Neutrophil (primary cell): Measurements from ENCODE around the gene CNTNAP2.

Source experiments
- H3K27ac ChIP-seq: fragments of 200-600 bp; sonication (generic); 2 replicates; pipeline ENCODE4 v1.5.1; 2016; ENCODE audit warnings: mild to moderate bottlenecking, moderate library complexity
- H3K27me3 ChIP-seq: fragments of 200-600 bp; sonication (generic); 2 replicates; pipeline ENCODE4 v1.6.0; 2016; ENCODE audit warnings: mild to moderate bottlenecking
- H3K36me3 ChIP-seq: fragments of 200-600 bp; sonication (generic); 2 replicates; pipeline ENCODE4 v1.5.1; 2017
- H3K4me1 ChIP-seq, 2 experiments: fragments of 200-600 bp in 1 of 2; sonication (generic) in 1 of 2; 1 replicate in 1 of 2; 2 replicates in 1 of 2; pipeline versions ENCODE4 v1.5.1 to v1.6.1; 2013 to 2016; ENCODE audit warnings: low read depth in 1 of 2, low read length in 1 of 2, mild to moderate bottlenecking in 1 of 2, moderate library complexity in 1 of 2; ENCODE audit not compliant: control insufficient read depth in 1 of 2, insufficient read depth in 1 of 2
- H3K4me3 ChIP-seq, 2 experiments: fragments of 200-600 bp in 1 of 2; sonication (generic) in 1 of 2; 1 replicate in 1 of 2; 2 replicates in 1 of 2; pipeline ENCODE4 v1.5.1; 2013 to 2016; ENCODE audit warnings: low read depth in 1 of 2, low read length in 1 of 2, mild to moderate bottlenecking in 1 of 2, moderate library complexity in 1 of 2
- H3K9me3 ChIP-seq: fragments of 200-600 bp; sonication (generic); 2 replicates; pipeline ENCODE4 v1.5.1; 2016
- TF ChIP-seq, protein P1 (sequence below): fragments of 200-600 bp; sonication (generic); IDR thresholded peaks from 2 replicates; pipeline ENCODE4 v1.5.1; 2016; ENCODE audit warnings: antibody characterized with exemption

The CNTNAP2 gene

GRCh38 chr7:148045521-148045920, 1928.9 kb downstream of the CNTNAP2 start:
- H3K36me3 ChIP-seq, result no peaks in the 10 kb centered on the region
- no peaks in the 10 kb centered on the region for H3K27me3 ChIP-seq
- TF ChIP-seq, protein P1, sequence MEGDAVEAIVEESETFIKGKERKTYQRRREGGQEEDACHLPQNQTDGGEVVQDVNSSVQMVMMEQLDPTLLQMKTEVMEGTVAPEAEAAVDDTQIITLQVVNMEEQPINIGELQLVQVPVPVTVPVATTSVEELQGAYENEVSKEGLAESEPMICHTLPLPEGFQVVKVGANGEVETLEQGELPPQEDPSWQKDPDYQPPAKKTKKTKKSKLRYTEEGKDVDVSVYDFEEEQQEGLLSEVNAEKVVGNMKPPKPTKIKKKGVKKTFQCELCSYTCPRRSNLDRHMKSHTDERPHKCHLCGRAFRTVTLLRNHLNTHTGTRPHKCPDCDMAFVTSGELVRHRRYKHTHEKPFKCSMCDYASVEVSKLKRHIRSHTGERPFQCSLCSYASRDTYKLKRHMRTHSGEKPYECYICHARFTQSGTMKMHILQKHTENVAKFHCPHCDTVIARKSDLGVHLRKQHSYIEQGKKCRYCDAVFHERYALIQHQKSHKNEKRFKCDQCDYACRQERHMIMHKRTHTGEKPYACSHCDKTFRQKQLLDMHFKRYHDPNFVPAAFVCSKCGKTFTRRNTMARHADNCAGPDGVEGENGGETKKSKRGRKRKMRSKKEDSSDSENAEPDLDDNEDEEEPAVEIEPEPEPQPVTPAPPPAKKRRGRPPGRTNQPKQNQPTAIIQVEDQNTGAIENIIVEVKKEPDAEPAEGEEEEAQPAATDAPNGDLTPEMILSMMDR, result no peak
- H3K27ac ChIP-seq, result no peak overlapping the region
- no peak overlapping the region for H3K4me3 ChIP-seq
- no peaks in the 10 kb centered on the region for H3K4me1 ChIP-seq
- no peaks in the 10 kb centered on the region for H3K9me3 ChIP-seq

DNA sequence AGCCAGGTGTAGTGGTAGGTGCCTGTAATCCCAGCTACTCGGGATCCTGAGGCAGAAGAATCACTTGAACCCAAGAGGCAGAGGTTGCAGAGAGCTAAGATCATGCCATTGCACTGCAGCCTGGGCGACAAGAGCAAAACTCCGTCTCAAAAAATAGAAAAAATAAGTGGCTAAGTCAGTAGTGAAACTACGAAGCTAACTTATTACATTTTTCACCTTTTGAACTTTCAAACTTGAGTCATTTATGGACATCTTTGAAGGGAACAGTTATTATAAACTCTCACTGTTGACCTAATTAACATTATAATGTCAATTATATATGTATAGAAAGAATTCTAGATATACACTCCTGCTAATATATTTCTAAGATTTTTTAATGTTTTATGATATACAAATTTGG, 1932.5 kb downstream of the CNTNAP2 start:
- no peaks in the 10 kb centered on the region for H3K9me3 ChIP-seq
- TF ChIP-seq, protein P1, result no peak
- no peaks in the 10 kb centered on the region for H3K4me1 ChIP-seq
- H3K27me3 ChIP-seq, result no peaks in the 10 kb centered on the region
- H3K27ac ChIP-seq, result no peak overlapping the region
- no peak overlapping the region for H3K4me3 ChIP-seq
- H3K36me3 ChIP-seq, result no peaks in the 10 kb centered on the region

DNA sequence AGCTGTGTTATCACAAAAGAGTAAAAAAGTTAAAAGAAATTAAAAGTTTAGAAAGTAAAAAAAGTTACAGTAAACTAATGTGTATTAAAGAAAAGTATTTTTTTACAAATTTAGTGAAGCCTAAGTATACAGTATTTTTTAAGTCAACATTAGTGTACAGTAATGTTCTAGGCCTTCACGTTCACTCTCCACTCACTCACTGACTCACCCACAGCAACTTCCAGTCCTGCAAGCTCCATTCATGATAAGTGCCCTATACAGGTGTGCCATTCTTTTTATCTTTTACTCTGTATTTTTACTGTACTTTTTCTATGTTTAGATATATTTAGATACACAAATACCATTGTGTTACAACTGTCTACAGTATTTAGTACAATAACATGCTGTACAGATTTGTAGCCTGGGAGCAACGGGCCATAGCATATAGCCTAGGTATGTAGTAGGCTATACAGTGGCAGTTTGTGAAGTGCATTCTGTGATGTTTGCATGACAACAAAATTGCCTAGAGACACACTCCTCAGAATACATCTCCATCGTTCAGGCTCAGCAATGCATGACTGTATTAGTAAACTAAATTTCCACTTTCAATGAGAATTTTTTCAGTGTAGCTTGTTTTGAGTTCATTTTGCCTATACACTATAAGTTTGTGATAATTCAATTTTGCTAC, 1934.0 kb downstream of the CNTNAP2 start:
- Histone ChIP-seq H3K9me3 (no peaks in the 10 kb centered on the region), H3K4me1 (no peaks in the 10 kb centered on the region), H3K36me3 (no peaks in the 10 kb centered on the region), H3K27me3 (no peaks in the 10 kb centered on the region), H3K4me3 (no peak overlapping the region), H3K27ac (no peak overlapping the region)
- TF ChIP-seq, protein P1, result no peak

GRCh38 chr7:148056406-148056805, 1939.8 kb downstream of the CNTNAP2 start:
- Histone ChIP-seq H3K4me1 (no peaks in the 10 kb centered on the region), H3K27me3 (no peaks in the 10 kb centered on the region), H3K27ac (no peak overlapping the region), H3K9me3 (no peaks in the 10 kb centered on the region), H3K4me3 (no peak overlapping the region), H3K36me3 (no peaks in the 10 kb centered on the region)
- TF ChIP-seq, protein P1, result no peak

DNA sequence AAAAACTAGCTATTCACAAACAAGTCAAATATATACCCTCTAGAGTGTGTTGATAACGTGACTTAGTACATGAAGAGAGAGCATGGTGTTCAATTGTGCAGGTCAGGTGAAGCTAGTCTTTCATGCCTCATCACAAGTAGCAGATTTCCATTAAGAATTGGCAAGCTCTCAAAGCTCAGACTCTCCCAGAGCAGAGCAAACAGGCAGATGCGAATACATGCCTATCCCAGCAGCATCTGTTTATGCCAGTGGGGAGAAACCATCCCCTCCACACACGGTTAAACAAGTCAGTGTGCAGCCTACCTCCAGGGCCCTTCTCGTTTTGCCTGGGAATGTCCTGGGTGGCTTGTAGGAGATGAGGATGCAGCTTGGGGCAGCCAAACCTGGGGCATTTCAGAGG, 1941.5 kb downstream of the CNTNAP2 start:
- Histone ChIP-seq H3K4me1 (no peaks in the 10 kb centered on the region), H3K4me3 (no peak overlapping the region), H3K27me3 (no peaks in the 10 kb centered on the region), H3K36me3 (no peaks in the 10 kb centered on the region), H3K27ac (no peak overlapping the region), H3K9me3 (no peaks in the 10 kb centered on the region)
- TF ChIP-seq, protein P1, result no peak
